A673 (cell line): ENCODE data around the gene NASP. TPM values are rescaled to one million over a fixed set of nuclear protein-coding genes. Genes with fewer than 3 reads are reported as not detected.

Experiments
- BruUV-seq: library from RNA; stranded (reverse); fragments of 400-500 nt; replicated peaks from 2 replicates; lab custom pipeline; 2021; lab: Mats Ljungman, UMichigan
- CTCF ChIA-PET: fragments of 300-600 bp; sonication (Branson Sonifier 250); formaldehyde crosslinking; loops from one replicate; lab custom pipeline; 2022; ENCODE audit warnings: antibody characterized with exemption; lab: Charles Lee
- POLR2A ChIA-PET: fragments of 300-600 bp; sonication (Branson Sonifier 250); formaldehyde crosslinking; loops from one replicate; lab custom pipeline; 2022; ENCODE audit warnings: antibody characterized with exemption; ENCODE audit not compliant: low non-redundant PET; lab: Charles Lee
- DNase-seq: peaks from one replicate; pipeline ENCODE4 v3.0.0-alpha.2; 2015; ENCODE audit warnings: low spot score
- H3K27ac ChIP-seq: fragments of 200-600 bp; sonication (generic); 2 replicates; pipeline ENCODE4 v1.5.1; 2016; ENCODE audit warnings: mixed run types, low read depth, mild to moderate bottlenecking, mixed read lengths, antibody characterized with exemption, low read length; ENCODE audit not compliant: poor library complexity, severe bottlenecking
- H3K27me3 ChIP-seq: fragments of 200-600 bp; sonication (generic); replicated peaks from 2 replicates; pipeline ENCODE4 v1.6.1; 2017; ENCODE audit warnings: mixed run types, low read depth, mild to moderate bottlenecking, mixed read lengths, antibody characterized with exemption, low read length; ENCODE audit not compliant: insufficient read depth, poor library complexity
- H3K36me3 ChIP-seq: fragments of 200-600 bp; sonication (generic); 2 replicates; pipeline ENCODE4 v1.6.1; 2016; ENCODE audit warnings: mixed run types, mild to moderate bottlenecking, mixed read lengths, antibody characterized with exemption, low read length; ENCODE audit not compliant: insufficient read depth, poor library complexity, severe bottlenecking
- H3K4me1 ChIP-seq: fragments of 200-600 bp; sonication (generic); 2 replicates; pipeline ENCODE4 v1.6.1; 2017; ENCODE audit warnings: mixed run types, mild to moderate bottlenecking, mixed read lengths, antibody characterized with exemption, low read length; ENCODE audit not compliant: insufficient read depth, poor library complexity, severe bottlenecking
- H3K4me3 ChIP-seq: fragments of 200-600 bp; sonication (generic); 2 replicates; pipeline ENCODE4 v1.5.1; 2016; ENCODE audit warnings: low read depth, mixed run types, mild to moderate bottlenecking, mixed read lengths, low read length; ENCODE audit not compliant: poor library complexity, severe bottlenecking
- H3K9me3 ChIP-seq: fragments of 200-600 bp; sonication (generic); 2 replicates; pipeline ENCODE4 v1.6.1; 2016; ENCODE audit warnings: mixed run types, low read depth, mild to moderate bottlenecking, mixed read lengths, antibody characterized with exemption, low read length; ENCODE audit not compliant: poor library complexity, severe bottlenecking
- CTCF ChIP-seq: fragments of 300-800, 200-600 bp; sonication (generic); conservative IDR thresholded peaks from 2 replicates; pipeline ENCODE4 v1.5.1; 2017; ENCODE audit warnings: low read depth, mild to moderate bottlenecking, antibody characterized with exemption, low read length, moderate library complexity, mixed read lengths
- EZH2 ChIP-seq: fragments of 200-600 bp; sonication (generic); IDR thresholded peaks from 2 replicates; pipeline ENCODE4 v1.6.1; 2017; ENCODE audit warnings: borderline replicate concordance, low read depth, mild to moderate bottlenecking, mixed read lengths, antibody characterized with exemption, low read length; ENCODE audit not compliant: poor library complexity, severe bottlenecking
- intact Hi-C: fragments of 100-400 bp; cut with micrococcal nuclease; formaldehyde crosslinking; loops from one replicate; pipeline ENCODE4 v1.10.0; 2022; ENCODE audit not compliant: unreplicated experiment
- total RNA-seq: library from RNA; stranded (reverse); gene quantifications from 2 replicates; pipeline ENCODE4 v1.2.3, GENCODE V29; 2021

Gene NASP
- total RNA-seq, 1 experiment from 2014 or later, result 392 TPM

- Histone ChIP-seq H3K4me1 (peaks cover 11% of the 10 kb centered on the region), H3K4me3 (peak overlapping the region; percentile 69), H3K27ac (no peak overlapping the region), H3K9me3 (no peaks in the 10 kb centered on the region), H3K36me3 (peaks cover 26% of the 10 kb centered on the region), H3K27me3 (no peaks in the 10 kb centered on the region)
- BruUV-seq, result no TSS peak
- TF ChIP-seq EZH2, result no peak
- TF ChIP-seq CTCF, result no peak
- CTCF ChIA-PET, result no interaction called here
- intact Hi-C loops, result no loop called here
- POLR2A ChIA-PET, result no interaction called here
- DNase-seq, result no peak
Observed at GRCh38 chr1:45552331-45552730, 31.5 kb upstream of the NASP start.

GRCh38 chr1:45554198-45554597, 29.6 kb upstream of the NASP start:
- Histone ChIP-seq H3K4me3 (no peak overlapping the region), H3K27ac (no peak overlapping the region), H3K4me1 (peaks cover 11% of the 10 kb centered on the region), H3K9me3 (no peaks in the 10 kb centered on the region), H3K27me3 (no peaks in the 10 kb centered on the region), H3K36me3 (peaks cover 26% of the 10 kb centered on the region)
- no peak for DNase-seq
- CTCF ChIA-PET, result interaction anchor here (0.6 kb wide), 1 partner anchor 196 kb away, joined by 3 read pairs; no protein-coding TSS in a partner anchor
- BruUV-seq, result no TSS peak
- TF ChIP-seq EZH2, result no peak
- no peak for TF ChIP-seq CTCF
- intact Hi-C loops, result no loop called here
- POLR2A ChIA-PET, result no interaction called here

GRCh38 chr1:45557422-45557944, 26.4 kb upstream of the NASP start:
- peaks cover 36% of the 10 kb centered on the region for H3K36me3 ChIP-seq
- peaks cover 2% of the 10 kb centered on the region for H3K4me1 ChIP-seq
- ChIA-PET CTCF (no interaction called here), POLR2A (interaction anchor here (0.6 kb wide), 1 partner anchor 36 kb away, joined by 12 read pairs; the partner anchor contains the start of gene PRDX1)
- BruUV-seq, result no TSS peak
- H3K9me3 ChIP-seq, result no peaks in the 10 kb centered on the region
- DNase-seq, result no peak
- H3K27ac ChIP-seq, result no peak overlapping the region
- TF ChIP-seq CTCF (no peak), EZH2 (no peak)
- no peaks in the 10 kb centered on the region for H3K27me3 ChIP-seq
- no peak overlapping the region for H3K4me3 ChIP-seq
- intact Hi-C loops, result no loop called here
